Hepatocyte (in vitro differentiated cells): ENCODE data around the gene MLH3.

ENCODE experiments used
- CTCF ChIP-seq: fragments of 200-600 bp; sonication (generic); IDR thresholded peaks from 2 replicates; pipeline ENCODE4 v1.5.1; 2016; ENCODE audit warnings: antibody characterized with exemption, mild to moderate bottlenecking; ENCODE audit not compliant: poor library complexity
- EZH2 ChIP-seq: fragments of 200-600 bp; sonication (generic); IDR thresholded peaks from 2 replicates; pipeline ENCODE4 v1.6.1; 2016; ENCODE audit warnings: antibody characterized with exemption, mild to moderate bottlenecking, borderline replicate concordance
- EZH2phosphoT487 ChIP-seq: fragments of 200-600 bp; sonication (generic); IDR thresholded peaks from one replicate; pipeline ENCODE4 v1.6.1; 2018; ENCODE audit warnings: antibody characterized with exemption, mild to moderate bottlenecking, low read depth, moderate library complexity; ENCODE audit not compliant: unreplicated experiment, severe bottlenecking

- TF ChIP-seq CTCF (no peak), EZH2 (no peak), EZH2phosphoT487 (no peak)
Measured at GRCh38 chr14:75025082-75025481, 26.2 kb downstream of the MLH3 start.
